HG03097 (cell line): ENCODE results near the gene EIF4B.
"Not testable (repeated sequence)": the region's sequence is repeated elsewhere in the genome, so short reads cannot be mapped to it uniquely, and the experiment has no call there.

ENCODE experiments used
- ATAC-seq: cut with Tn5 transposase; IDR thresholded peaks from one replicate; pipeline ENCODE4 v1.9.1; 2021; ENCODE audit not compliant: unreplicated experiment, low FRiP score

Gene EIF4B

DNA sequence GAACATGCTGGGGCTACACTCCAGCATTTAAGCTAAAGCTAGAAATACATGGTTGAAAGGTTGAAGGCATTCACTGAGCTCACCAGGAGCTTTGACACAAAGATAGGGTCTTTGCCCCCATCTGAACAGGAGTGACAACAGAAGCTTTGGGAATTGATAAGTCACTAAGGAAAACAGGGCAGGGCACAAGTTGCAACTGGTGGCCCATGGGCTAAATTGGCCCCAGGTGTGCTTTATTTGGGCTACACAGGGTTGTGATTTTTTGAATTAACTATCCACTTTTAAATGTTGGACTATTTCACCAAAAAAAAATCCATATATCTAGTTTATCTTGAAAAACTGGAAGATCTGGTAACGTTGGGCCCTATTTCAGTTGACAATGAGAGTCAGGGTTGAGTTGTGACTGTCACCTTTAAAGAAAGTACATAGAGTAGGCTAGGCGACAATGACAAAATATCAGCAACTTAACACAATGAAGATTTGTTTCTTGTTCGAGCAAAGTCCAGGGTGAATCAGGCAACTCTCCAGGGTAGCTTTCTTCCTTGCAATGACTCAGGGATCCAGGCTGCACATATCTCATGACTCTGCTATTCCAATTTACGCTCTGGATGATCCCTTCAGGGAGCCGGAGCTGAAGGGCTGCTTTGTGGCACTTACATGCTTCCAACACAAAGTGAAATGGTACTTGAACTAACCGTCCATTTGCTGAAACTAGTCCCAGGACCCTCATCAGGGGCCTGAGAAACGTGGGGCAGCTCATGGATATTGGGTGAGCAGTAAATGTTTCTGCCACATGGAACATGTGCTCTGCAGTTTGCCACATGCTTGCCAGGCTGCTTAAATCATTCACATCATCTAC is 13.3 kb upstream of the EIF4B start:
- ATAC-seq = no peak

DNA sequence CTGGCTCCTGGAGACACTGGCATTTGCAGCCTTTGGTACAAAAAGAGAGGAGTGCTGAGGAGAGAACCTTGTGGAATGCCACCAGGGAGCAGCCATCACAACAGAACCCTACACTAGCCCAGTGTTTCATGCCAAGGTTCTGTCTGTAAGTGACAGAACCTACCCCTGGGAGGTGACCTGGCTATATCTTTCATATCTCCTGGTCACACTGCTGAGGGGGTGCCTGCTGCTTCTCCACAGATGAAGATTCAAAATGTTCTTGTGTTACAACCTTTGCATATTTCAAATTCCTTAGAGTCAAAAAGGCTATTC is 12.7 kb upstream of the EIF4B start:
- ATAC-seq = no peak

DNA sequence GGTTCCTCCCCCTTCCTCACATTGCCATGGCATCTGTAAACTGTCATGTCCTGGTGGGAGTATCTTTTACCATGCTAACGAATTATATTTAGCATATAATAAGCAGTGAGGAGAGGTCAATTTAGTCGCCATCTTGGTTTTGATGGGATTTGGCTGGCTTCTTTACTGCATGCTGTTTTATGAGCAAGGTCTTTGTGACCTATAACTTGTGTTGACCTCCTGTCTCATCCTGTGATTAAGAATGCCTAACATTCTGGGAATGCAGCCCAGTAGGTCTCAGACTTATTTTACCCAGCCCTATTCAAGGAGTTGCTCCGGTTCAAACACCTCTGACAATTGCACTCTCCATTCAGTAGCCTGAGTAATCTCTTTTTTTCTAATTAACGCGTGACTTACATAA is 2.1 kb upstream of the EIF4B start:
- ATAC-seq = no peak

DNA sequence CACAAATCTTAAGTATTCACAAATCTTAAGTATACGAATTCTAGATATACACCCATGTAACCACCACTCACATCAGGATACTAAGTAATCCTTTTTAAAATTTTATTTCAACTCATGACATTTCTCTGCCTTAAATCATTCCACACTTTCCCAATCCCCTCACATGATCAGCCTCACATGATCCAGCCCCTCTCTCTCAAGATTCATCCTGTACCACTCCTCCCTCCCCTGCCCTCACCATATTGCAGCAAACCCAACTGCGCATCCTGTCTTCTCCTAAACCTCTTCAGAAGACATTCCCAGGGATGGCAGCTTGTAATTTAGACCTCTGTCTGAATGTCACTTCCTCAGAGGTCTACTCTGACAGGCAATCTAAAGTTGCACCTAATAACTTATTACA is 1.7 kb upstream of the EIF4B start:
- ATAC-seq = no peak

DNA sequence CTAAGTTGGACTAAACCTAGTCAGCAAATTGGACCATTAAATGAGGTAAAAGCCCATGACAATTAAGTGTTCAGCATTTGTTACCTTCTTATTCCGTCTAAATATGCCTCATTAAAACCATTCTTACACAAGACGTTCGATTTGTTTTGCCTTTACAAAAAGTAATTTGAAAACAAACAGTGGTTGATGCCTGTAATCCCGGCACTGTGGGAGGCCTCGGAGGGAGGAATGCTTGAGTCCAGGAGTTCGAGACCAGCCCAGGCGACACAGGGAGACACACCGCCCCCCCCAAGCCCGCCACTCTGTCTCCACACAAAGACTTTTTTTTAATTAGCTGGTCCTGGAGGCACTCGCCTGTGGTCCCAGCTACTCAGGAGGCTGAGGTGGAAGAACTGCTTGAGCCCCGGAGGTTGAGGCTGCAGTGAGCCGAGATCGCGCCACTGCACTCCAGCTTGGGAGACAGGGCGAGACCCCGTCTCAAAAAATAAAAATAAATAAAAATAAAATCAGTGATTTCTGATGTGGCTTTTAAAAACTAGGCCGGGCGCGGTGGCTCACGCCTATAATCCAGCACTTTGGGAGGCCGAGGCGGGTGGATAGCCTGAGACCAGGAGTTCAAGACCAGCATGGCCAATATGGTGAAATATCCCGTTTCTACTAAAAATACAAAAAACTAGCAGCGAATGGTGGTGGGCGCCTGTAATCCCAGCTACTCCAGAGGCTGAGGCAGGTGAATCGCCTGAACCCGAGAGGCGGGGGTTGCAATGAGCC is 856 bp upstream of the EIF4B start:
- ATAC-seq = no peak

DNA sequence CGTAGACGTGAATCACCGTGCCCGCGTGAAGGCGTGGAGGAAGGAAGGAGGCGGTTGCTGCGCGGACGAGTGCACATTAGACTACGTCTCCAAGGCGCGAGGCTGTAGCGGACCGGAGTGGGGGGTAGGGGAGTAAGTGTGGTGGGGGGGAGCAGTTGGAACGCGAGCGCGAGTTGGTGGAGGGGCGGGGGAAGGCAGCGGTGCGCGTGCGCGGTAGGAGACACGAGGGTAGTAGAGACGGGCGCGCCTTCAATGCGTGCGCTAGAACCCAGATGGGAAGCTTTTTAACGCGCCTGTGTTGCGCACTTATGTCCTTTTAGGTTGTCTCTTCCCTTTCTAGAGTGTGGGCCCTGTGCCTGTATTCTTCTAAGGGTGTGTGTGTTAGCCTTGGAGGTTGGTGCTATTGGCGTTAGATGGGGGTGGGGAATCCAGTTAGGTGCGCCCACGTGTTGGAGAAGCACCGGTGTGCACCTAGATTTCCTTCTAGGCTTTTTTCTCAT is 604 bp downstream of the EIF4B start:
- peak; percentile 18 for ATAC-seq

DNA sequence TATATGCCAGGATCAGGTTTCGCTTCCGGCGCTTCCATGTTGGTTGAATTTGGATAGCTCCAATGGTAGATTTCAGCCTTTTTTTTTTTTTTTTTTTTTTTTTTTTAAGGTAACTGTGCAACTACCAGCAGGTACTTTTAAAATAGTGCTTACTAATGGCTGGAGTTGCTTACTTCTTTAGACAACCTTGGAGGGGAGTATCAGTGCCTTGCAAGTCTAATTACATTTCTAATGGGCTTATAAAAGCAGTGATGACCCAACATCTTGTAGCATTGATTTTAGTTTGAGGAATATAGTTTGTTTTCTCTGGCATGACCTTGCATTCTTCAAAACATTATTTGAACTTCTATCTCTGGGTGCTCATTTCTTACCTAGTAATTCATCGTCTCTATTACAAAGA is 1.1 kb downstream of the EIF4B start:
- no peak for ATAC-seq

DNA sequence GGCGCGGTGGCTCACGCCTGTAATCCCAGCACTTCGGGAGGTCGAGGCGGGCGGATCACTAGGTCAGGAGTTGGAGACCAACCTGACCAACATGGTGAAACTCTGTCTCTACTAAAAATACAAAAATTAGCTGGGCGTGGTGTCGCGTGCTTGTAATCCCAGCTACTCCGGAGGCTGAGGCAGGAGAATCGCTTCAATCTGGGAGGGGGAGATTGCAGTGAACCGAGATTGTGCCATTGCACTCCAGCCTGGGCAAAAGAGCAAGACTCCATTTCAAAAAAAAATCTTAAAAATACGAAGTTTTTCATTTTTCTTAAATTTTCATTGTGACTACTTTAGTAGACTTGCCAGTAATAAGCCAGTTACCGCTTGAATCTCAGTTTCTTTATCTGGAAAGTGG is 2.5 kb downstream of the EIF4B start:
- not testable (repeated sequence) for ATAC-seq

DNA sequence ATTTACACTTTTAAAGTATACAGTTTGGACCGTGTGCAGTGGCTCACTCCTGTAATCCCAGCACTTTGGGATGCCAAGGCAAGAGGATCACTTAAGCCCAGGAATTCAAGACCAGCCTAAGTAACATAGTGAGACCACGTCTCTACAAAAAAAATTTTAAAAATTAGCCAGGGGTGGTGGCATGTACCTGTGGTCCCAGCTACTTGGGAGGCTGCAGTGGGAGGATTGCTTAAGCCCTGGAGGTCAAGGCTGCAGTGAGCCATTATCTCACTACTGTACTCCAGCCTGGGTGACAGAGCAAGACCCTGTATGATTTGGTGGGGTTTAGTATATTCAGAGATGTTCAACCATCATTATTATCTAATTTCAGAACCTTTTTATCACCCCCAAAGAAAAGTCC is 4.7 kb downstream of the EIF4B start:
- no peak for ATAC-seq

DNA sequence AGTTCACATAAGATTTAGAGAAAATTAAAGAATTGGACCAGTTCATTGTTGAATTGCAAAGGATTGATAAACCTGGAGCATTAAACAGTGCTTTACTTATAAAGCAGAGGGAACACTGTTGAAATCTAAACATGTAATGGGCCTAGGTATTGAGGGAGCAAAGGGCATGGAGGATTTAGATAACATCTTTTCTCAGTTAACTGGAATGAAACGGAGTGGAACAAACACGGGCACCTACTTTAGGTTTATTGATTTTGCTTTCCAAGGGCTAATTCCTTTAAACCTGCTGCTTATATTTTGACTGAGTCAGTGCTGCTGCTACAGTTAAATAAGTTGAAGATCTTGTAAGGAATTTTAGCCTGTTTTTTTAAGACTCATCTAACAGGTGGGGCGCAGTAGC is 5.6 kb downstream of the EIF4B start:
- ATAC-seq = no peak

DNA sequence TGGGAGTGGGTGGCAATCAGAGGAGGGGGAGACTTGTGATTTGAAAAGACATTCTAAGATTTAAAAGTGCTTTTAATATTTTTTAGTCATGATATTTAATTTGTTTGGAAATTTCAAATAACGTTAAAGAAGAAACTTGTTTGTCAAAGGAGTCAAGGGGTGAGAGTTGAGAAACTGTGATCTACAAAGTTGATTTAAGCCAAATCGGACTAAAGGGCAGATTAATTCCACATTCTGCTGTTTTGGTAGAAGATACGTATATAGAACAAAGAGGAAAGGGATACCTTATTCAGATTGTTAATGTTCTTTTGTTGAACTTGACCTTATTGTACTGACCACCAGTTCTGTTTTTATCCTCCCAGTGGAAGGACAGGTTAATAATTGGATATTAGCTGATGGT is 6.7 kb downstream of the EIF4B start:
- no peak for ATAC-seq

DNA sequence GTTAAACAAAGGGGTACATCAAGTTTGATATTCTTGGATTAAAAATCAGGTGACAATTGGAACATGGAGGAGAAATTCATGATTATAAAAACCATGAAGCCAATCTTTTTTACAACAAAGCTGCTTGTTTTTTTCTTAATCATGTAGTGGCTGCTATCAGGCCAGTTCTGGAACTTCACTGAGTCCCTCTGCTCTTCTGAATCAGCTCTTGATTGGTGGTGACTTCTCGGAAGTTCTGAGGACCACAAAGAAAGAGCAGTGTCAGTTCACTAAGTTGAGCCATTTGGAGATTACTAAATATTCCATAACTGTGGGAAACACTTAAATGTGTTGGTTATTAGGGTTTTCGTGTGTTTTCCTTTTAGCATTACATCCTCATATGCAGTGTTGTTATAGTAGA is 8.5 kb downstream of the EIF4B start:
- no peak for ATAC-seq

DNA sequence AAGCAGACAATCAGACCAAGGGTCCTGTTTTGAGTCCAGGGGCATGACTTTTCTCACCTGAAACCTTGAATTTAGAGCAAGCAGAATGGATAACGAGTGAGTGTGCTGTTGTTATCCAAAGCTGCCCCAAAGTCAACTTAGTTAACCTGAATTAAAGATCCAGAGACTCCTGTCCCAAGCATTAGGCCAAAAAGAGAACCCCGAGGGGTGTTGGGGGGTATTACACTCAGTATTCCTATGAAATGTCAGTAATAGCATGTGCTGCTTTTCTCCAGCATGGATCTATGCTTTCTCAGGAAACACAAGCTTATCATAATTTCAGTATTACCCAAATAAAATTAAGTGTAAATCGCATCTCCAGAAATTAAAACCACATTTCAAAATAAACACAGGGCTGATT is 19.0 kb downstream of the EIF4B start:
- ATAC-seq = no peak

DNA sequence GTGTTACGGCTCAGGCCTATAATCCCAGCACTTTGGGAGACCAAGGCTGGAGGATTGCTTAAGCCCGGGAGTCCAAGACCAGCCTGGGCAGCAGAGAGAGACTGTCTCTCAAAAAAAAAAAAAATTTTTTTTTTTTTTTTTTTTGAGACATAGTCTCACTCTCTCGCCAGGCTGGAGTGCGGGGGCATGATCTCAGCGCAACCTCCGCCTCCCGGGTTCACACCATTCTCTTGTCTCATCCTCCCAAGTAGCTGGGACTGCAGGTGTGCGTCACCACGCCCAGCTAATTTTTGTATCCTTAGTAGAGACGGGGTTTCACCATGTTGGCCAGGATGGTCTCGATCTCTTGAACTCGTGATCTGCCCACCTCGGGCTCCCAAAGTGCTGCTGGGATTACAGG is 20.8 kb downstream of the EIF4B start:
- not testable (repeated sequence) for ATAC-seq

DNA sequence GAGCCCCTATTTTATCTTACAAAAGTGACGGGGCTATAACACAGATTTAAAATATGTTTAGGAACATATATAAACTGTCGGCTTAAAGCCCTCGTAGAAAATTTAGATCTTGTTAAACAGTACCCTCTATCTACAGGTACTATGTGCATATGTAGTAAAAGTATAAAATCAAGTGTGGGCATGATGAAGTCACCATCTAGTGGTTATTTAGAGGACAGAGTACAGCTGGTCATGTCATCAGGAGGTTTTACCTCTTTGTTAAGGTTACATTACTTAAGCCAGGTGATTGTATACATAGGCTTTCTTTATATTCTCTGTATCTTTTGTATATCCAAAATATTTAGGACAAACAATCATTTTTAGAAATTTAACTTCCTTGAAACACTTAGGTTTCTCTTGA is 25.4 kb downstream of the EIF4B start:
- no peak for ATAC-seq

DNA sequence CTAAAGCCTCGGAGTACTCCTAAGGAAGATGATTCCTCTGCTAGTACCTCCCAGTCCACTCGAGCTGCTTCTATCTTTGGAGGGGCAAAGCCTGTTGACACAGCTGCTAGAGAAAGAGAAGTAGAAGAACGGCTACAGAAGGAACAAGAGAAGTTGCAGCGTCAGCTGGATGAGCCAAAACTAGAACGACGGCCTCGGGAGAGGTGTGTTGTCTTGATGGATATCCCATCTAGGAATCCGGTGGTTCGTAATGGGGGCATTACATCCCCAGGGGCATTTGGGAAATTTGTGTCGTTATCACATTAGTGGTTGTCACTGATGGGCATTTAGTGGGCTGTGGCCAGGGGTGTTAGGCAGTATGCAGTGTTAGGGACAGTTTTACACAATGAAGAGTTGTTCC is 27.6 kb downstream of the EIF4B start:
- not testable (repeated sequence) for ATAC-seq

DNA sequence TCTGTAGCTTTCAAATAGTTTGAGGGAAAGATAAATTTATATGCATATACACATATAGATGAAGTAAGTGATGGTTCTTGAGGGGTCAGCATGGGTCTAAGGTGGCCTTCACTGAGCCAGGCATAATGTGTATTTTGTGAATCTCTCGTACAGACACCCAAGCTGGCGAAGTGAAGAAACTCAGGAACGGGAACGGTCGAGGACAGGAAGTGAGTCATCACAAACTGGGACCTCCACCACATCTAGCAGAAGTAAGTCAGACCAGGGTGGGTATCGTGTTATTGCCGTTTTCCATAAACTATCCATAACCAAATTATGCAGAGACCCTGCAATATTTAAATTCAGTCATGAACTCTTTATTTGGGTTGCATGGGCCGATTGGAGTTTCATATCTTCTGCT is 28.2 kb downstream of the EIF4B start:
- no peak for ATAC-seq

DNA sequence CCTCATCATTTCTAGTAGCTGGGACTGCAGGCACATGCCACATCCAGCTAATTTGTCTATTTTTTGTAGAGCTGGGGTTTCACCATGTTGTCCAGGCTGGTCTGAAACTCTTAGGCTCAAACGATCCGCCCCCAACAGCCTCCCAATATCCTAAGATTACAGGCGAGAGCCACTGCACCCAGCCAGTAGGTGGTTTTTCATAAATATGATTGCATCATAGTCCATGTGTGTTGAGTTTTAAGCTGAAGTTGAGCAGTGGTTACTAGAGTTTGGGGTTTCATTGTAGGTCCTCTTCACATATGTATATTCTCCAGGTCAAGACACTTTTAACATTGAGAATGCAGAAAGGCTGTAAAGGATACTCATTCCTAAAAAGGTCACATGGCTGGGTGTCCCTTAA is 30.5 kb downstream of the EIF4B start:
- ATAC-seq = no peak

DNA sequence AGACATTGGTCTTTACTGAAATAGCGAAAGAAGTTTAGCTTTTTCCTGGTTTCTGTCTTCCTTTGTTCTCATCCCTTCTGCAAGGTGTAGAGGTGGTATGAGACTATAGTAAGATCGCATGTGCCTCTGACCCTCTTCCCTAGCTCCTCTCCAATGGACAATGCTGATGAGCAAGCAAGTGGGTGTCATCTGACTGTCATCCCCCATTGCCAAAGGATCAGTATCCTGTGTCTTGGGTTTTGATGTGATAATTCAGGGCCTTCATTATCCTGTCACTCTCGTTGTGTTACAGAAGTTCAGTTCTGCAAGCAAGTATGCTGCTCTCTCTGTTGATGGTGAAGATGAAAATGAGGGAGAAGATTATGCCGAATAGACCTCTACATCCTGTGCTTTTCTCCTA is 33.6 kb downstream of the EIF4B start:
- no peak for ATAC-seq

DNA sequence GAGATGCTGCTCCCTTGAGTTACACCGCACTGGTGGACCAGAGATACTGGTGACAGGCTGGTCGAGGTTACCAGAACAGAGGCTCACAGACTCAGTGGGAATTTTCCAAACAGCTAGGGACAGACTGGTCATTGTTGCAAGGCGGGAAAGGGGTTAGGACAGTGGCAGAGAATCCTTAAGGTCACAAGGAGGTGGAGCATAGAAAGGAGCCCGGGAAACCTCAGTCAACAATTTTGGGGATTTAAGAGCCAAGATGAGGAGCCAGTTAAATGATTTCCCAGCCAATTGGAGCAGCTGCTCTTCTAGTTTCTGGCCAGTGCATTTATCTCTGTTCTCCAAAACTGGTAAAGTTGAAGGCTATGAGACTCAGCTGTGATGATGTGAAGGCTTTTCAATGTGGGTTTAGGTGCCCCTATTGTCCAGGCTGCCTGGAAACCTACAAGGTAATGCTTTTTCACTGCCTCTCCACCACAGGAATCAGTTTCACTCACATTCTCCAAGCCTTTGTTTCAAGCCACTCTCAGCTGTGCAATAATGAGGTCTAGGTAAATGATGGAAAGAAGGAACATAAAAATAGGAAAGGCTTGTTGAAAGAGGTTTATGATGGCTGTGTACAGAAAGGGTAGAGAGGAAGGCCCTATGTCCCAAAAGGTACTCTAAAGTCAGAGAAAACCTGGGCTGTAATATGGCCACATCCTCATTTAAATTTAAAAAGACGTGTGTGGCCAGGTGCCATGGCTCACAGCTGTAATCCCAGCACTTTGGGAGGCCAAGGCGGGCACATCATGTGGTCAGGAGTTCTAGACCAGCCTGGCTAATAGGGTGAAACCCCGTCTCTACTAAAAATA is 36.6 kb downstream of the EIF4B start:
- ATAC-seq = no peak

DNA sequence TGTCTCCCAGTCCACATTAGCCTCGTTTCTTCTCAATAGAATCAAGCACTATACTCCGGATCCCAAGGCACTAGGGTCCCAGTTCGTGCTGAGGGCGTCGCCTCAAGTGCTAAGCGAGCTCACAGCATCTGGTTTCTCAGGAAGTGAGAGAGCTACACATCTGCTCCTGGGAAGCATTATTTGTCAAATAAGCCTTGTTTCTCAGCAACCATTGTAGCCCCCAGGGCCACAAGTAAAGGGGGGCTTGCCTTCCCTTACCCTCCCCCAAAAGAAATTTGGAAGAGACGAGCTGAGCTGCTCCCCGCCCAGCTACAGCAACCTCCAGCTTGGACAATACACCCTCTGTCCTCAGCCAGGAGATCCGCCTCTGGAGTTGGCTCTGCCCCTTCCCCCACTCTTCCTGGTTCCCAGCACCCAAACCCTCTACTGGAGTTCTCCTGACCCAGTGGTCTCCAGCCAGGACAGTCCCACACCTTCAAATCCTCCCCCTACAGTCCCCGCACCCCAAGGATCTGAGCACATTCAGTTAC is 37.9 kb downstream of the EIF4B start:
- ATAC-seq = no peak
